Neural crest cell (in vitro differentiated cells): ENCODE results near the gene ERC1. TPM values are rescaled to one million over a fixed set of nuclear protein-coding genes. Genes with fewer than 3 reads are reported as not detected.

Source experiments
- DNase-seq: peaks from one replicate; pipeline ENCODE4 v3.0.0; 2021; ENCODE audit warnings: low read depth, mixed read lengths, low spot score
- H3K27ac Mint-ChIP-seq: one replicate; pipeline ENCODE4 v1.8.0; 2021; ENCODE audit warnings: mild to moderate bottlenecking, mixed read lengths; ENCODE audit not compliant: unreplicated experiment
- H3K27me3 Mint-ChIP-seq: 2 replicates; pipeline ENCODE4 v1.8.0; 2021; ENCODE audit warnings: low read depth, mild to moderate bottlenecking, mixed read lengths
- H3K36me3 Mint-ChIP-seq: 2 replicates; pipeline ENCODE4 v1.8.0; 2021; ENCODE audit warnings: low read depth, mild to moderate bottlenecking, mixed read lengths
- H3K4me1 Mint-ChIP-seq: 2 replicates; pipeline ENCODE4 v1.8.0; 2021; ENCODE audit warnings: mixed read lengths
- H3K4me3 Mint-ChIP-seq: one replicate; pipeline ENCODE4 v1.8.0; 2021; ENCODE audit warnings: mild to moderate bottlenecking, mixed read lengths
- H3K9me3 Mint-ChIP-seq: 2 replicates; pipeline ENCODE4 v1.8.0; 2021; ENCODE audit warnings: mixed read lengths
- CTCF ChIP-seq: fragments of 200-600 bp; sonication (generic); conservative IDR thresholded peaks from 2 replicates; pipeline ENCODE4 v1.5.0; 2021; ENCODE audit warnings: antibody characterized with exemption, mild to moderate bottlenecking
- total RNA-seq: library from RNA; stranded (reverse); gene quantifications from 2 replicates; pipeline ENCODE4 v1.2.1, GENCODE V29; 2021

ERC1 gene
- total RNA-seq, 1 donor from 2014 or later: 38.9 TPM

GRCh38 chr12:969821-970220 is 21.2 kb upstream of the ERC1 start:
- no peak for TF ChIP-seq CTCF
- DNase-seq: no peak
- Mint-ChIP-seq H3K36me3 (no peaks in the 10 kb centered on the region), H3K27ac (no peak overlapping the region), H3K4me3 (no peak overlapping the region), H3K9me3 (no peaks in the 10 kb centered on the region), H3K4me1 (peaks cover 13% of the 10 kb centered on the region), H3K27me3 (no peaks in the 10 kb centered on the region)

DNA sequence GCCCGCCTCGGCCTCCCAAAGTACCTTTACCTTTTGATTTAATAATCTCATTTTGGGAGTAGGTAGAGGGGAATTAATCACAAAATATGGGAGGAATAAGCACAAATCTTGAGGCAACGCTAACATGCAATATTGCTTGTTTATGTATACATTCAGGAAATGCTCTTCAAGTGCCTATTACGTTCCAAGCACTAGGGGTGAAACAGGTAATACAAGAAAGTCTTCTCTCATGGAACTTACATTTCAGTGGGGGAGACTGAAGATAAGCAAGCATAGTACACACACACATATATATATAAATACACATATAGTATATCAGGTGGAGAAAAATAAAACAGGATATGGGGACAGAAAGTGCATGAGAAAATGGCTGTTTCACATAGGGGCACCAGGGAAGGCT is 19.0 kb upstream of the ERC1 start:
- no peak for TF ChIP-seq CTCF
- no peak for DNase-seq
- no peak overlapping the region for H3K27ac Mint-ChIP-seq
- no peaks in the 10 kb centered on the region for H3K9me3 Mint-ChIP-seq
- no peaks in the 10 kb centered on the region for H3K27me3 Mint-ChIP-seq
- peaks cover 3% of the 10 kb centered on the region for H3K36me3 Mint-ChIP-seq
- H3K4me1 Mint-ChIP-seq: peaks cover 13% of the 10 kb centered on the region
- H3K4me3 Mint-ChIP-seq: no peak overlapping the region

- Mint-ChIP-seq H3K27ac (no peak overlapping the region), H3K9me3 (no peaks in the 10 kb centered on the region), H3K4me3 (no peak overlapping the region), H3K4me1 (no peaks in the 10 kb centered on the region), H3K36me3 (peaks cover 3% of the 10 kb centered on the region), H3K27me3 (no peaks in the 10 kb centered on the region)
- TF ChIP-seq CTCF: no peak
- DNase-seq: no peak
Measured at GRCh38 chr12:974271-974862, 16.7 kb upstream of the ERC1 start.

- H3K4me3 Mint-ChIP-seq: no peak overlapping the region
- peaks cover 3% of the 10 kb centered on the region for H3K36me3 Mint-ChIP-seq
- no peaks in the 10 kb centered on the region for H3K9me3 Mint-ChIP-seq
- no peaks in the 10 kb centered on the region for H3K4me1 Mint-ChIP-seq
- H3K27ac Mint-ChIP-seq: no peak overlapping the region
- no peak for DNase-seq
- no peaks in the 10 kb centered on the region for H3K27me3 Mint-ChIP-seq
- TF ChIP-seq CTCF: no peak
Measured at GRCh38 chr12:976644-977043, 14.4 kb upstream of the ERC1 start.

DNA sequence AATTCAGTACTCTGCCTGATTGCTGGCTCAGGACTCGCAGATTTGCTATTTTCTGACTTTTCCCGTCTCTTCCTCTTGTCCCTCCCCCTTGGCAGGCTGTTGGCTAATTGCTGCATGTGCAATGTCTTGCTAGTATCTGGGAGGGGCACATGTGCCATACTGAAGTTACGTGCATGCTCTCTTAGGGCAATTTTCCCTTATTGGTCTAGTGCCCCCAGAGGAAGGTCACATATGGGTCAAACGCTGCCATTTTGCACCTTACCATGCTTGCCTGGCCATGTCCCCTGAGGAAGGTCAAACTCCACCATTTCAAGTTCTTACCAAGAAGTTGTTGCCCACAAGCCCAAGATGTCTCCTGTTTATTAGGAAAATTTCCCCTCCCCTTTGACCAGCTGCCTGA is 13.9 kb upstream of the ERC1 start:
- H3K27ac Mint-ChIP-seq: no peak overlapping the region
- no peaks in the 10 kb centered on the region for H3K4me1 Mint-ChIP-seq
- H3K4me3 Mint-ChIP-seq: no peak overlapping the region
- no peaks in the 10 kb centered on the region for H3K9me3 Mint-ChIP-seq
- H3K27me3 Mint-ChIP-seq: no peaks in the 10 kb centered on the region
- no peak for TF ChIP-seq CTCF
- H3K36me3 Mint-ChIP-seq: peaks cover 3% of the 10 kb centered on the region
- no peak for DNase-seq

- Mint-ChIP-seq H3K4me3 (no peak overlapping the region), H3K27ac (no peak overlapping the region), H3K4me1 (no peaks in the 10 kb centered on the region), H3K27me3 (no peaks in the 10 kb centered on the region), H3K9me3 (no peaks in the 10 kb centered on the region), H3K36me3 (peaks cover 3% of the 10 kb centered on the region)
- no peak for DNase-seq
- no peak for TF ChIP-seq CTCF
Measured at GRCh38 chr12:979349-979748, 11.7 kb upstream of the ERC1 start.
